ENCODE measurements around the gene FAM120A. TPM values are rescaled to one million over a fixed set of nuclear protein-coding genes. Genes with fewer than 3 reads are reported as not detected.

The FAM120A gene
- polyA plus RNA-seq, 1 experiment, result 83.7 TPM

DNA sequence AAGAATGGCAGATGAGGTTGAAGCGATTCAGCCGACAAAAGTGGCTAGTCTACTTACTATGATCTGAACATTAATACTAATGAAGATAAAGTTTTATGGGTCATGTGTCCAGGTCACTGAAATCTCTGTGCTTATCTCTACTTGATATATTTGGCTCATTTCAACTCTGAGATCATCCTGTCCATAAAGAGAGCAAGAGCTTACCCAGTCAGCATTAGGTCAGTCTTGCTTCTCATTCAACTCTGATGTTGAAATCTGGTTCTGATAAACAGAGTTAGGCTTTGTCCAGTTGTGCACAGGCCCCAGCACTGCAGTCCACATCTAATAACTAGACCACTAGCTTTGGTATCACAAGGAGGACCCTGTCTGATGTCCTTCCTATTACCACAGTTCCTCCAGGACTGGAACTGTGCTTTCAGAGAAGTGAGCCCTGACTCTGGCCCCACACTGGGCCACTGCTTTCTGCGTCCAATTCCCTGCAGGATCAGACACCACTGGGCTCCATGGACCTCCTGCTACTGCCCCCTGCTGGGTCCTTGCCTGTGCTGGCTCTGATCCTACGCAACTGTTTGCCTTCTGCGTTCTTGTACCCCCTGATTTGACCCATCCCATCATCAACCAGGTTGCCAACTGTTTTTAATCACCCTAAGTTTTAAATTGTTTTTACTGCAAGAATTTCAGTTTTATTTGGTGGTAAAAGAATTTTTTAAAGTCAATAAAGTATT is 23.7 kb upstream of the FAM120A start:
- Histone ChIP-seq H3K27ac (ENCODE audit: low read depth, low read length) (no peak overlapping the region), H3K4me3 (ENCODE audit: low read depth, low read length) (no peak overlapping the region), H3K27me3 (ENCODE audit: control insufficient read depth, insufficient read depth, low read length) (peaks cover 3% of the 10 kb centered on the region), H3K9me3 (ENCODE audit: control insufficient read depth, insufficient read depth, low read length) (no peaks in the 10 kb centered on the region)
- ChIA-PET CTCF (interaction anchor here (1.6 kb wide), 1 partner anchor 11 kb away, joined by 3 read pairs; no protein-coding TSS in a partner anchor), POLR2A (no interaction called here)
- TF ChIP-seq, protein P1, sequence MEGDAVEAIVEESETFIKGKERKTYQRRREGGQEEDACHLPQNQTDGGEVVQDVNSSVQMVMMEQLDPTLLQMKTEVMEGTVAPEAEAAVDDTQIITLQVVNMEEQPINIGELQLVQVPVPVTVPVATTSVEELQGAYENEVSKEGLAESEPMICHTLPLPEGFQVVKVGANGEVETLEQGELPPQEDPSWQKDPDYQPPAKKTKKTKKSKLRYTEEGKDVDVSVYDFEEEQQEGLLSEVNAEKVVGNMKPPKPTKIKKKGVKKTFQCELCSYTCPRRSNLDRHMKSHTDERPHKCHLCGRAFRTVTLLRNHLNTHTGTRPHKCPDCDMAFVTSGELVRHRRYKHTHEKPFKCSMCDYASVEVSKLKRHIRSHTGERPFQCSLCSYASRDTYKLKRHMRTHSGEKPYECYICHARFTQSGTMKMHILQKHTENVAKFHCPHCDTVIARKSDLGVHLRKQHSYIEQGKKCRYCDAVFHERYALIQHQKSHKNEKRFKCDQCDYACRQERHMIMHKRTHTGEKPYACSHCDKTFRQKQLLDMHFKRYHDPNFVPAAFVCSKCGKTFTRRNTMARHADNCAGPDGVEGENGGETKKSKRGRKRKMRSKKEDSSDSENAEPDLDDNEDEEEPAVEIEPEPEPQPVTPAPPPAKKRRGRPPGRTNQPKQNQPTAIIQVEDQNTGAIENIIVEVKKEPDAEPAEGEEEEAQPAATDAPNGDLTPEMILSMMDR (IDR thresholded peaks at IDR 0.05; ENCODE audit: low read depth, low read length), result peak; percentile 13; the same call in 1 of the 2 replicates
- no peak for DNase-seq (ENCODE audit: low read depth, low spot score)

- POLR2A ChIA-PET, result no interaction called here
- CTCF ChIA-PET, result no interaction called here
- TF ChIP-seq, protein P1 (IDR thresholded peaks at IDR 0.05; ENCODE audit: low read depth, low read length), result no peak
- H3K4me3 ChIP-seq (ENCODE audit: low read depth, low read length), result no peak overlapping the region
- no peak overlapping the region for H3K27ac ChIP-seq (ENCODE audit: low read depth, low read length)
- no peaks in the 10 kb centered on the region for H3K9me3 ChIP-seq (ENCODE audit: control insufficient read depth, insufficient read depth, low read length)
- no peak for DNase-seq (ENCODE audit: low read depth, low spot score)
- peaks cover 3% of the 10 kb centered on the region for H3K27me3 ChIP-seq (ENCODE audit: control insufficient read depth, insufficient read depth, low read length)
Measured at GRCh38 chr9:93431539-93432105, 19.9 kb upstream of the FAM120A start.

DNA sequence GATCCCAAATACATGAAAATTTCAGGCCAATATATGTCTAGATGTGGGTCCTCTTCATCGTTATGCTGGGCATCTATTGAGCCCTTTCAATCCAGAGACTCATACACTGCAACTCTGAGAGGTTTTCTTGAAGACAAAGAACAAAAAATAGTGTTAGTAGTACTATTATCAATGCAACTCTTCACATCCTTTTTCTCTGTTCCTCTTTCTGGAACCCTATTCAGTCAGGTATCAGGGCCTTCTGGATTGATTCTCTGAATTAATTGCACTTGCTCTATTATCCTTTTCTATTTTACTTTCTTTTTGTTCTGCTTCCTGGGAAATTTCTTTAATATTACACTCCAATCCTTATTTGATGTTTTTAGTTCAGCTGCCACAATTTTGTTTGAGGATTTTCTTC is 18.5 kb upstream of the FAM120A start:
- POLR2A ChIA-PET, result no interaction called here
- H3K4me3 ChIP-seq (ENCODE audit: low read depth, low read length), result no peak overlapping the region
- H3K27me3 ChIP-seq (ENCODE audit: control insufficient read depth, insufficient read depth, low read length), result peaks cover 2% of the 10 kb centered on the region
- H3K27ac ChIP-seq (ENCODE audit: low read depth, low read length), result no peak overlapping the region
- CTCF ChIA-PET, result no interaction called here
- no peaks in the 10 kb centered on the region for H3K9me3 ChIP-seq (ENCODE audit: control insufficient read depth, insufficient read depth, low read length)
- DNase-seq (ENCODE audit: low read depth, low spot score), result no peak
- TF ChIP-seq, protein P1 (IDR thresholded peaks at IDR 0.05; ENCODE audit: low read depth, low read length), result no peak

DNA sequence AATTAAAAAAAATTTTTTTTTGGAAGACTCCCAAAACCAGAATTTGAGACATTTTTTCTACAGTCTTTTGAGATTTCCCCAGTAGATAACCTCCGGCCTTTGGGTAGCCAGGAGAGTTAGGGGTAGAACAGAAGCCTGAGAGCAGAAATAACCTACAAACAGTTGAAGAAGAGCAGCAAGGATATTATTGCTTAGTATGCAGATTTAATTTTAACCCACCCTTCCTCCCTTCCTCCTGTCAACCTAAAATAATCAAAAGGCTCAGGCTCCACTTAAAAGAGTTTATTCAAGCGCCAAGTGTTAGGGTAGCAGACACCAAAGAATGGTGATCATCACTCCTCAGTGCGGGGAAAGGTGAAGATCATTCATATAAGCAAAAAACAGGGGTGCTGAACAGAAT is 17.4 kb upstream of the FAM120A start:
- TF ChIP-seq, protein P1 (IDR thresholded peaks at IDR 0.05; ENCODE audit: low read depth, low read length), result no peak
- H3K27me3 ChIP-seq (ENCODE audit: control insufficient read depth, insufficient read depth, low read length), result no peaks in the 10 kb centered on the region
- H3K4me3 ChIP-seq (ENCODE audit: low read depth, low read length), result no peak overlapping the region
- no peak for DNase-seq (ENCODE audit: low read depth, low spot score)
- POLR2A ChIA-PET, result interaction anchor here (0.7 kb wide), 1 partner anchor 31 kb away, joined by 4 read pairs; no protein-coding TSS in a partner anchor
- H3K27ac ChIP-seq (ENCODE audit: low read depth, low read length), result no peak overlapping the region
- CTCF ChIA-PET, result no interaction called here
- no peaks in the 10 kb centered on the region for H3K9me3 ChIP-seq (ENCODE audit: control insufficient read depth, insufficient read depth, low read length)

DNA sequence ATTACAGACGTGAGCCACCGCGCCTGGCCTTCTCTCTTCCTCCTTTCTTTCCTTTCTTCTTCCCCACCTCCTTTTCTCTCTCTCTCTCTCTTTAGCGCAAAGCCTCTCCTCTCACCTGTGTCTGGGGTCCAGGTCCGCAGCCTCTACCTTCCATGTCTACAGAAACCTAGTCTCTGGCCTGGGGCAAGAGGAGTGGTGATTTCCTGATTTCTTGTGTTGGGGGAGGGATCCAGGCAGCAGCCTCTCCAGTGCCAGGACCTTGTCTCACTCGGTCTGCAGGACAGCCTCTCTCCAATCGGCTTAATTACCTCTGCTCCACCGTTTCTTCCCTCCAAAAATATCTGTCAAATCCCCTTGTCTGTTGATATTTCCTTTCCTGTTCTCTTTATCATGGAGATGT is 16.1 kb upstream of the FAM120A start:
- CTCF ChIA-PET, result no interaction called here
- POLR2A ChIA-PET, result no interaction called here
- Histone ChIP-seq H3K4me3 (ENCODE audit: low read depth, low read length) (no peak overlapping the region), H3K9me3 (ENCODE audit: control insufficient read depth, insufficient read depth, low read length) (no peaks in the 10 kb centered on the region), H3K27me3 (ENCODE audit: control insufficient read depth, insufficient read depth, low read length) (no peaks in the 10 kb centered on the region), H3K27ac (ENCODE audit: low read depth, low read length) (no peak overlapping the region)
- TF ChIP-seq, protein P1 (IDR thresholded peaks at IDR 0.05; ENCODE audit: low read depth, low read length), result no peak
- DNase-seq (ENCODE audit: low read depth, low spot score), result no peak

All from AG04450 (cell line).